Transverse colon (tissue), 4 donors: ENCODE data around the gene EPB41L1. TPM values are rescaled to one million over a fixed set of nuclear protein-coding genes. Genes with fewer than 3 reads are reported as not detected.

Source experiments
- DNase-seq: peaks from one replicate; pipeline ENCODE4 v3.0.0-alpha.2; 2019
- H3K27ac ChIP-seq, 4 donors: fragments of 200-600 bp; sonication (generic); 2 replicates each; pipeline ENCODE4 v1.5.1; 2016 to 2018; ENCODE audit warnings: inconsistent platforms in 4 of 4
- H3K27me3 ChIP-seq: fragments of 200-600 bp; sonication (generic); 2 replicates; pipeline ENCODE4 v1.5.1; 2017; ENCODE audit warnings: inconsistent platforms
- H3K36me3 ChIP-seq, 4 donors: fragments of 200-600 bp; sonication (generic); 2 replicates each; pipeline ENCODE4 v1.5.1; 2017 to 2019; ENCODE audit warnings: inconsistent platforms in 4 of 4
- H3K4me1 ChIP-seq, 4 donors: fragments of 200-600 bp; sonication (generic); 2 replicates each; pipeline ENCODE4 v1.5.1; 2017 to 2020; ENCODE audit warnings: inconsistent platforms in 4 of 4
- H3K4me3 ChIP-seq, 4 donors: fragments of 200-600 bp; sonication (generic); 1 replicate in 1 of 4; 2 replicates in 3 of 4; pipeline versions ENCODE4 v1.5.1 to v1.6.1; 2017 to 2019; ENCODE audit warnings: inconsistent platforms in 4 of 4
- H3K9me3 ChIP-seq, 2 donors: fragments of 200-600 bp; sonication (generic); 2 replicates each; pipeline ENCODE4 v1.5.1; 2017 to 2019; ENCODE audit warnings: inconsistent platforms in 2 of 2
- EP300 ChIP-seq: sonication (generic); formaldehyde crosslinking; IDR thresholded peaks from one replicate; pipeline ENCODE4 v1.6.1; 2017; ENCODE audit warnings: antibody characterized with exemption, low read depth
- POLR2A ChIP-seq: fragments of 450-650 bp; IDR thresholded peaks from one replicate; pipeline ENCODE4 v1.6.1; 2016; ENCODE audit warnings: antibody characterized with exemption, mild to moderate bottlenecking, moderate library complexity
- POLR2AphosphoS5 ChIP-seq, 3 donors: sonication (generic); formaldehyde crosslinking; IDR thresholded peaks; one replicate each; pipeline ENCODE4 v1.6.1; 2016; ENCODE audit warnings: antibody characterized with exemption in 3 of 3
- WGBS, 2 donors: methylation state at CpG; one replicate each; pipeline ENCODE4 v1.1.5; 2018; ENCODE audit warnings: low coverage in 1 of 2; 5-methylcytosine and 5-hydroxymethylcytosine counted together
- in situ Hi-C, 4 donors: fragments of 200-750 bp; cut with MboI; loops; one replicate each; pipeline versions ENCODE4 v1.15.0 to v1.15.1; 2017; ENCODE audit warnings: low sequenced_read_pairs in 3 of 4, low pct_ligation_motif_present in 1 of 4, low pct_unique_long_range_greater_than_20kb in 1 of 4
- intact Hi-C: fragments of 100-400 bp; cut with DNase I; formaldehyde crosslinking; loops from one replicate; pipeline ENCODE4 v1.15.1; 2023; ENCODE audit warnings: low total_unique reads
- total RNA-seq, 4 donors: library from RNA; depleted of rRNA; stranded (reverse); fragments of >200 nt; gene quantifications; one replicate each; pipeline ENCODE4 v1.1.0, GENCODE V29; 2016
- TF ChIP-seq, protein P1 (sequence below), 5 experiments: fragments of 200-600 bp in 3 of 5; fragments of 450-650 bp in 2 of 5; sonication (generic) in 3 of 5; IDR thresholded peaks; 1 replicate in 2 of 5; 2 replicates in 3 of 5; pipeline ENCODE4 v1.5.1; 2016 to 2017; ENCODE audit warnings: antibody characterized with exemption in 5 of 5, inconsistent platforms in 3 of 5, mild to moderate bottlenecking in 2 of 5, moderate library complexity in 1 of 5

The EPB41L1 gene
- total RNA-seq, 4 donors from 2014 or later: 36.4 to 167 (median 79.4) TPM

GRCh38 chr20:36277546-36277945 is 123.0 kb downstream of the EPB41L1 start:
- intact Hi-C loops: no loop called here
- no peak overlapping the region for H3K4me3 ChIP-seq
- DNase-seq: no peak
- H3K9me3 ChIP-seq: no peaks in the 10 kb centered on the region
- in situ Hi-C loops: no loop called here
- WGBS, 2 donors: 62% methylated on average over 9 of the region's 9 CpGs; no CpG with 5 or more reads in 1 of the 2 donors
- TF ChIP-seq EP300: no peak
- no peak for TF ChIP-seq POLR2AphosphoS5 (IDR thresholded peaks at IDR 0.05)
- no peak overlapping the region for H3K27ac ChIP-seq
- H3K4me1 ChIP-seq: no peaks in the 10 kb centered on the region
- no peaks in the 10 kb centered on the region for H3K36me3 ChIP-seq
- peaks cover 22% of the 10 kb centered on the region for H3K27me3 ChIP-seq

- intact Hi-C loops: no loop called here
- DNase-seq: no peak
- TF ChIP-seq POLR2A (no peak), EP300 (no peak), POLR2AphosphoS5 (IDR thresholded peaks at IDR 0.05) (no peak)
- TF ChIP-seq, protein P1, sequence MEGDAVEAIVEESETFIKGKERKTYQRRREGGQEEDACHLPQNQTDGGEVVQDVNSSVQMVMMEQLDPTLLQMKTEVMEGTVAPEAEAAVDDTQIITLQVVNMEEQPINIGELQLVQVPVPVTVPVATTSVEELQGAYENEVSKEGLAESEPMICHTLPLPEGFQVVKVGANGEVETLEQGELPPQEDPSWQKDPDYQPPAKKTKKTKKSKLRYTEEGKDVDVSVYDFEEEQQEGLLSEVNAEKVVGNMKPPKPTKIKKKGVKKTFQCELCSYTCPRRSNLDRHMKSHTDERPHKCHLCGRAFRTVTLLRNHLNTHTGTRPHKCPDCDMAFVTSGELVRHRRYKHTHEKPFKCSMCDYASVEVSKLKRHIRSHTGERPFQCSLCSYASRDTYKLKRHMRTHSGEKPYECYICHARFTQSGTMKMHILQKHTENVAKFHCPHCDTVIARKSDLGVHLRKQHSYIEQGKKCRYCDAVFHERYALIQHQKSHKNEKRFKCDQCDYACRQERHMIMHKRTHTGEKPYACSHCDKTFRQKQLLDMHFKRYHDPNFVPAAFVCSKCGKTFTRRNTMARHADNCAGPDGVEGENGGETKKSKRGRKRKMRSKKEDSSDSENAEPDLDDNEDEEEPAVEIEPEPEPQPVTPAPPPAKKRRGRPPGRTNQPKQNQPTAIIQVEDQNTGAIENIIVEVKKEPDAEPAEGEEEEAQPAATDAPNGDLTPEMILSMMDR (IDR thresholded peaks at IDR 0.05): no peak
- 79% methylated on average over 5 of the region's 5 CpGs; no CpG with 5 or more reads in 1 of the 2 donors for WGBS, 2 donors
- peaks cover 15% of the 10 kb centered on the region for H3K27me3 ChIP-seq
- no peak overlapping the region for H3K27ac ChIP-seq
- no peak overlapping the region for H3K4me3 ChIP-seq
- in situ Hi-C loops: no loop called here
- no peaks in the 10 kb centered on the region for H3K9me3 ChIP-seq
- no peaks in the 10 kb centered on the region for H3K4me1 ChIP-seq
- no peaks in the 10 kb centered on the region for H3K36me3 ChIP-seq
Observed at GRCh38 chr20:36279362-36279761, 124.8 kb downstream of the EPB41L1 start.

GRCh38 chr20:36279776-36280175 is 125.2 kb downstream of the EPB41L1 start:
- Histone ChIP-seq H3K27ac (no peak overlapping the region), H3K27me3 (peaks cover 18% of the 10 kb centered on the region), H3K4me3 (no peak overlapping the region), H3K36me3 (no peaks in the 10 kb centered on the region), H3K9me3 (no peaks in the 10 kb centered on the region), H3K4me1 (no peaks in the 10 kb centered on the region)
- DNase-seq: no peak
- 70% methylated on average over 6 of the region's 6 CpGs; no CpG with 5 or more reads in 1 of the 2 donors for WGBS, 2 donors
- intact Hi-C loops: no loop called here
- no peak for TF ChIP-seq EP300
- no peak for TF ChIP-seq POLR2AphosphoS5 (IDR thresholded peaks at IDR 0.05)
- in situ Hi-C loops: no loop called here

- Histone ChIP-seq H3K4me3 (no peak overlapping the region), H3K27ac (no peak overlapping the region), H3K27me3 (peaks cover 21% of the 10 kb centered on the region), H3K36me3 (no peaks in the 10 kb centered on the region), H3K9me3 (no peaks in the 10 kb centered on the region), H3K4me1 (no peaks in the 10 kb centered on the region)
- in situ Hi-C loops: no loop called here
- 78 to 79% methylated on average over 4 to 10 of the region's 10 CpGs for WGBS, 2 donors
- intact Hi-C loops: no loop called here
- no peak for TF ChIP-seq EP300
- no peak for DNase-seq
Observed at GRCh38 chr20:36281785-36282380, 127.3 kb downstream of the EPB41L1 start.

Other genes starting within 250 kb of the EPB41L1 start
- gene SCAND1, start 200.2 kb upstream of the EPB41L1 start, total RNA-seq: 100 to 1,000 TPM in 3 of 4 donors, 10 to 100 TPM in 1; 80.8 to 152 (median 109) TPM
- 1 to 10 TPM in 3 of 4 donors, not detected in 1; 6.2 to 9.4 (median 7.8) TPM for gene CNBD2, start 186.2 kb upstream of the EPB41L1 start, total RNA-seq
- 10 to 100 TPM; 18.7 to 25.5 (median 24.1) TPM for gene AAR2, start 81.7 kb downstream of the EPB41L1 start, total RNA-seq
- 100 to 1,000 TPM in 1 of 4 donors, 10 to 100 TPM in 3; 33.5 to 159 (median 56.6) TPM for gene DLGAP4, start 151.6 kb downstream of the EPB41L1 start, total RNA-seq